ENCODE results near the gene ELMOD3. TPM values are rescaled to one million over a fixed set of nuclear protein-coding genes. Genes with fewer than 3 reads are reported as not detected.
A peak's percentile ranks its signal among the peaks of the same experiment; 100 is the strongest.
"Not testable (repeated sequence)": the region's sequence is repeated elsewhere in the genome, so short reads cannot be mapped to it uniquely, and the experiment has no call there.

ELMOD3 gene
- total RNA-seq, 2 donors from 2014 or later = 15.4 to 22.1 TPM

DNA sequence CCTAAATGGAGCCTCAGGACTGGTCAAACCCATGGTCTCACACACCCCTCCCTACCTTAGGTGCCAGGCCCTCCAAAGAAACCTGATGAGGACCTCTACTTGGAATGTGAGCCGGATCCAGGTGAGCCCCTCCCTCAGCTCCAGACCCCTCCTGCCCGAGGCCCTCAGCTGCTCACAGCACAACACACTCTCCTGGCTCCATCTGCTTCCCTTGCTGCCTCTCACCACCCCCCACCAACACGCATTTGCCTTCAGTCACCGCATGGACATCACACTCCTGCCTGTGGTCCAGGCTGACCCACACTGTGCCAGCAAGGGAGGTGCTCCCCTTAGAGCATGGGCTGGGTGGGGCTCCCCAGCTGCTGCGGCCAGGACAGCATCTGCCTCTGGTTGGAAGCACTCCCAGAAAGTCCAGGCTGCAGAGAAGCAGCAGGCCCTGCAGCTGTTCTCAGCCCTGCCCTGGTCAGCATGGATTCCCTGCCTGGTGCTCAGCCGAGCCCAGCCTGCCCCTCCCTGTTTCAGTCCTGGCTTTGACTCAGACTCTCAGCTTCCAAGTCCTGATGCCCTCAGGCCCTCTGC is 79.0 kb downstream of the ELMOD3 start:
- peak; percentile 87 for DNase-seq
- intact Hi-C loops (cut with DNase I) = no loop called here
- peak; percentile 49 to 68 for ATAC-seq

DNA sequence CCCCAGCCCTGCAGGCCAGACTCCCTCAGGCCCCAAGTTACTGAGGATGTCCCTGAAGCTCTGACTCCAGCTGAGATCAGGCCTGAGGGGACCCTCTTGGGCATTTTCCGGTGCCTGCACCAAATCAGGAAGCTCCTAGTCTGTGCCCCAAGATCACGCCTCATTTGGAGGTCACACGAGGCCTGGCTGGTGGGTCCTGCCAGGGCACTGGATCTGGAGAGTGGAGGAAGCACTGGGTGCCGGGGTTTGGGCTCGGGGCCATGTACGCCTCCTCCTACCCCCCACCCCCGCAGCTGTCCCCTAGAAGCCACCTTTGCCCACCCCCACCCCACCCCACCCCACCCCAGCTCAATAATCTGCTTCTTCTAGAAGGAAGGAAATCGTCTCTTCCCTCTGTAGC is 80.1 kb downstream of the ELMOD3 start:
- intact Hi-C loops (cut with DNase I) = loop anchor here in 1 of 2 donors (5.0 kb wide), 1 partner anchor 103 kb away; the partner anchor contains the start of gene MAT2A
- ATAC-seq (no peak), DNase-seq (no peak)

DNA sequence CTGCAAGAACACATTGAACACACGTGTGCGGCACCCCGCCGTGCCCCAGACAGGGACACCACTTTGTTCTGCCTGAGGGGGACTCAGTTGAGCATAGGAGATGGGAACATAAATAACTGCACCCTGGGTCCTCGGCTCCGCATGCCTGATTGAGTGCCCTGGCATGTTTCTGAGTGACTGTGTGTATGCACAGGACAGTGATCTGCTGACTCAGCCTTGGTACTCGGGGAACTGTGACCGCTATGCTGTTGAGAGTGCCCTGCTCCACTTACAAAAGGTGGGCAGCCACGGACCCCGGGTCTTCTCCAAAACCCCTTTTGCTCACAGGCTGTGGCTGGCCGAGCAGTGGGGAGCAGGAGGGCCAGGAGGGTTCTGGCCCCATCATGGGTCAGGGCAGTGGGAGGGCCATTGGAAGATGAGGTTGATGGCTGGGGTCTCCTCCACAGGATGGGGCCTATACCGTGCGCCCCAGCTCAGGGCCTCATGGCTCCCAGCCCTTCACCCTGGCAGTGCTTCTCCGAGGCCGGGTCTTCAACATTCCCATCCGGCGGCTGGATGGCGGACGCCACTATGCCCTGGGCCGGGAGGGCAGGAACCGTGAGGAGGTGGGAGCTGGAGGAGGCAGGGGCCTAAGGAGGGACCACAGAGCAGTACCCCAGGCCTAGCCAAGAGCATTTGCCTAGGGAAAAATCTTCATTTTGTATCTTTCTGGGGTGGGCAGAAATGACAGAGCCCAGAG is 80.8 kb downstream of the ELMOD3 start:
- ATAC-seq = no peak
- intact Hi-C loops (cut with DNase I) = loop anchor here in 1 of 2 donors (5.0 kb wide), 1 partner anchor 102 kb away; the partner anchor contains the start of gene MAT2A
- no peak for DNase-seq

DNA sequence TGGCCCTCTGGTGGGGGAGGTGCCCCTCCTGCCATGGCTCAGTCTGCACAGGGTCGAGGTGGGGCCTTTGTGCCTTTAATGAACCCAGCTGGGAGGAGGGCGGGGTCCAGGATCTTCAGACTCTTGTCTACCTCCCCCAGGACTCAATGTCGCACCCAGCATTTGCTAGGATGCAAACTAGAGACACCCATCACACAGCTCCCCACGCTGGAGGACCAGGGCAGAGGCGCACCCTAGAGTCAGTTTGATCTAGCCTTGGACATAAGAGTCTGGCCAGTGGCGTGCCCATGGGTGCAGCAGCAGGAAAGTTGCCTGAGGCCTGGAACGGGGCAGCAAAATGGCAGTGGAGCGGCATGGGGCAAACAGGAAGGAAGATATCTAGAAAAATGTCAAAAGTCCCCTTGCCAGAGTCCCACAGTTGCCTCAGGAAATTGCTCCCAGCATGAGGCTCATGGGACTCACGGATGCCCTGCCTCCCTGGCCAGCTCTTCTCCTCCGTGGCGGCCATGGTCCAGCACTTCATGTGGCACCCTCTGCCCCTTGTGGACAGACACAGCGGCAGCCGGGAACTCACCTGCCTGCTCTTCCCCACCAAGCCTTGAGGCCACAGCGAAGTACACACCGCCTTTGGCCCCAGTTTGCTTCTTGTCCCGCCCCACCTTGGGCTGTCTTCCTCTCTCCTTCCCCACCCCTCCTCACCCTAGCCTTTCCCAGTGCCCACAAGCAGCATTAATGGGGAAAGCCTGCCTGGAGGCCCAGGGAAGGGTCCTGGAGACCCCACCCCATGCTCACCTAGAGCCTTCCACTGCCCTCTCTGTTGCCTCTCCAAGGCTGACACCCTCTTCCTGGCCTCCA is 81.6 kb downstream of the ELMOD3 start:
- DNase-seq = no peak
- ATAC-seq = no peak

DNA sequence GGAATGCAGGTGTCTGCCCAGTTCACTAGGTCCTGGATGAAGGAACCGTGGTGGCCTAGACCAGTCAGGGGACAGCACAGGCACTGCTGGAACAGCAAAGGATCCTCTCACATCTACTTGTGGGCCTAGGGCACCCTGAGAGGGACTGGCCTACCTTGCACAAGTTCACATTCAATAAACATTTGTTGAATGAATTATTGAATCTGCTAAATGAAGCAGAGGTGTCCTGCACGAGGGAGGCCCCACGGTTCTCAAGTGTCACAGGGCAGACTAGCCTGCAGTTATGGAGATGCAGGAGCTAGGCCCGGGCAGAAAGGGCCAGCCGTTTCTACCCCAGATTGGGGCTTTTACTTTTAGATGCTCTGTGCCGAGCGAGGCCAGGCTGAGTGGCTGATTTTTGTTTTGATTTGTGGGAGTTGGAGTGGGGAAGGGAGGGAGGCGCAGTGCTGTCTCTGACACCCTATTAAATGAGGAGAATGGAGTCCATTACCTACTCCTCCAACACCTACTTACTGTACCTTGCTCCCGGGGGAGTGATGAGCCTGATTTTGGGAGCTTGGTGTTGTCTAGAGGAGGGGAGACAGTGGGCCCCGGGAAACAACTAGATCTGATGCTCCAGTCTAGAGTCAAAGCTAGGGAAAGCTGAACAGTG is 82.4 kb downstream of the ELMOD3 start:
- intact Hi-C loops (cut with DNase I) = loop anchor here (2.0 to 5.0 kb wide), 2 partner anchors 68 to 100 kb away; partner anchors contain the start of gene MAT2A (in 1 of the 2)
- DNase-seq (no peak), ATAC-seq (peak in 1 of 2 donors; percentile 1)

More for the DNA sequence above, 81.6 kb downstream of the ELMOD3 start:
- intact Hi-C loops (cut with DNase I) = loop anchor here (2.0 to 5.0 kb wide), 2 partner anchors 69 to 101 kb away; partner anchors contain the start of gene MAT2A (in 1 of the 2)

DNA sequence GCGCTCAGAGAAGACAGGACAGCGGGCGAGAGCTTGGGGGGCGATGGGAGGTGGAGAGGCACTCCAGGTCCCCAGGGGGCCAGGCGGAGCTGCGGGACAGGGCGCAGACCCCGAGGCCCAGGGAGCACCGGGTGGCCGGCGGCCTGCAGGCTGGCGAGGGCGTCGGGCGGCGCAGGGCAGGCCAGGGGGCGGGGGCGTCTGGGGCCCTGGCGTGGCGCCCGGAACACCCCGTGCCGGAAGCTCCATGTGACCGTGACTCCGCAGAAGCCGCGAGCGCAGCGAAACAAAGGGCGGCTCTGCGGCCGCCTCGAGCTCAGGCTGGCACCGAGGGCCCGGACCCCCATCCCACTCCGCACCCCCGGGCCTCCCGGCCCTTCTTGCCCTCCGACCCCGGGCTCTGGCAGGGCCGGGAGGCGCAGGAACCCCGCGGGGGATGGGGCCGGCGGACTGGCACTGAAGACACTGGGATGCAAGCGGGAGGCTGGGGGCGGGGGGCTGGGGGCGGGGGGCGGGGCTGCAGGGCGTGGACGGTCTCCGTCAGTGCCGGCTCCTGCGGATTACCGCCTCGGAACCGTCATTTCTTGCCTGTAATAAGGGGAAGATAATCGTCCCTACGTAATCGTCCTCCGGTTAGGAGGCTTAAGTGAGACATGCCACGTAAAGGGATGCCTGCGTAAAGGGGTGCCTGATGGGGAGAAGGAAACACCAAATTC is 83.1 kb downstream of the ELMOD3 start:
- DNase-seq (peak; percentile 92), ATAC-seq (peak; percentile 82 to 88)
- intact Hi-C loops (cut with DNase I) = loop anchor here (1.0 to 5.0 kb wide), 3 partner anchors 67 to 101 kb away; partner anchors contain the start of gene MAT2A (in 1 of the 2)

DNA sequence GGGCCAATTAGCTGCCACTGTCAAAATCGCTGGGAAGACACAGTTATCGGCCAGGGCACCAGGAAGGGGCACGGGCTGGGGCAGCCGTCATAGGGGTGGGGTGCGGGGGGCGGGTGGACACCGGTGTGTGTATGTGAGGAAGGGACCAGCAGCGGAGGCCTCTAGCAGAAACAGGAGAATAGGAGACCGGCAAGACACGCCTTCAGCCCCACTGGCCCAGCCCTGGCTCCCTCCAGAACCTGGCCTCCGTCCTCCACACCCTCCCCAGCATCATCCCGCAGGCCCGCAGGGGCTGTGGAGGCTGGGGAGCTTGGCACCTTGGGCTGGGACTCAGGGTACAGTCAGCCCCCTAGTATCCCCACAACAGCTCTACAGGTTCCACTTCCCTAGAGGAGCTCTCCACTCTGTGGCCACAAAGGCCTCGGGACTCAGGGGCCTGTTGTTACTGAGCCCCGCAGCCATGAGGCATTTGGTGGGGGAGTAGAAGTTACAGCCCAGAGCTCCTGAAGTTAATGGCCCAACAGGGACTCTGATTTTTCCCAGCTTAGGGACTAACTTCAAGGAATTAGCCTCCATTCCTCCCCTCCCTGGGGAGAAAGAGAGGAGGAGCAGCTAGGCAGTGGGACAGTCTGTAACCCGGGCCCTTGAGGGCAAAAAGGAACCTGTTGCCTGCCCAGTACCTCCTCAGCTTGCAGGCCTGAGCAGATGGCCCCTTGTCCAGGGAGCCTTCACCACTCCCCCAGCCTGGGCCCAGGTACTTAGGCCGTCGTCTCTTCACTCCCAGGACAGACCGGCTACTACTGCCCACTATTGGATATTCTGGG is 83.8 kb downstream of the ELMOD3 start:
- intact Hi-C loops (cut with DNase I) = loop anchor here (1.0 to 5.0 kb wide), 2 partner anchors 99 to 100 kb away; partner anchors contain the start of gene MAT2A (in 1 of the 2)
- ATAC-seq (peak; percentile 16 to 29), DNase-seq (no peak)

DNA sequence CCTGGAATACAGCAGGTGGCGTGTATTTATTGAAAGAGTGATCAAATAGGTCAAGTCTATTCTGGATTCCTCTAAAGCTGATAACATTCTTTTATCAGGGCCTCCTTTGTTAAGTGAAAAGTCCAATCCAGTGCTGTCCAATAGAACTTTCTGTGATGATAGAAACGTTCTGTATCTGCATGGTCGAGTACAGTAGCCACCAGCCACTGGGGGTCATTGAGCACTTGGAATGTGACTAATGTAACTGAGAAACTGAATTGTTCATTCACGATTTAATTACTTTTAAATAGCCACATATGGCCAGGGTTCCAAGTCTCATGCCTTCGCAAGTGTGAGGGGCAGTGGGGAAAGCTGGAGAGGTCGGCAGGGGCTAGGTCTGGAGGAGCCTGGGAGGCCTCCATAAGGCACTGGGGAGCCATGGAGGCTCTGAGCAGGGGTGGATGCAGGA is 84.5 kb downstream of the ELMOD3 start:
- no peak for DNase-seq
- intact Hi-C loops (cut with DNase I) = loop anchor here in 1 of 2 donors (5.0 kb wide), 1 partner anchor 98 kb away; the partner anchor contains the start of gene MAT2A
- ATAC-seq = no peak

DNA sequence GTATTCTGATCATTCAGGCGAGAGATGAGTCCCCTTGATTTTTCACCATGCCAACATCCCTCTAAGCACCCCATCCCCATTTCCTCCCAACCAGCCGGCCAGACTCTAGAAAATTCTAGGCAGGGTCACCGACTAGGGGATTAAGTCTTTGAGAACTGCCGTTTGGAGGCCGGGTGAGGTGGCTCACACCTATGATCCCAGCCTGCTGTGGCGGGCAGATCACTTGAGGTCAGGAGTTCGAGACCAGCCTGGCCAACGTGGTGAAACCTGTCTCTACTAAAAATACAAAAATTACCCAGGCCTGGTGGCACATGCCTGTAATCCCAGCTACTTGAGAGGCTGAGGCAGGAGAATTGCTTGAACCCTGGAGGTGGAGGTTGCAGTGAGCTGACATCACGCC is 85.0 kb downstream of the ELMOD3 start:
- intact Hi-C loops (cut with DNase I) = loop anchor here in 1 of 2 donors (5.0 kb wide), 1 partner anchor 98 kb away; the partner anchor contains the start of gene MAT2A
- ATAC-seq, DNase-seq: not testable (repeated sequence)

DNA sequence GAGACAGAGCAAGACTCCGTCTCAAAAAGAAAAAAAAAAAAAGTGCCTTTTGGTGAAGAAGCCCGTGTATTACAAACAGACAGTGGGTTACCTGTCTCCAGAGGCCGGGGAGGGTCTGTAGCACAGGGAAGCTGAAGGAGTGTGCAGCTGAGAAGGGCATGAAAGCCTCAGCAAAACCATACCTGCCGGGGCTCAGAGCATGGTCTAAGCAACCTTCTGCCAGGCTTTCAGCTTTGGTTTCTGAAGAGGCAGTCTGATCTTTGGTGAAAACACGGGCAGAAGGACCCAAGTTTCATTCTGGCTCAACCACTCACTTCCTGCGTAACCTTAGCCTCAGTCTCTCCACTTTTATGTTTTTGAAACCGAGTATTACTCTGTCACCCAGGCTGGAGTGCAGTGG is 85.4 kb downstream of the ELMOD3 start:
- DNase-seq = no peak
- no peak for ATAC-seq
- intact Hi-C loops (cut with DNase I) = loop anchor here in 1 of 2 donors (5.0 kb wide), 1 partner anchor 97 kb away; the partner anchor contains the start of gene MAT2A

DNA sequence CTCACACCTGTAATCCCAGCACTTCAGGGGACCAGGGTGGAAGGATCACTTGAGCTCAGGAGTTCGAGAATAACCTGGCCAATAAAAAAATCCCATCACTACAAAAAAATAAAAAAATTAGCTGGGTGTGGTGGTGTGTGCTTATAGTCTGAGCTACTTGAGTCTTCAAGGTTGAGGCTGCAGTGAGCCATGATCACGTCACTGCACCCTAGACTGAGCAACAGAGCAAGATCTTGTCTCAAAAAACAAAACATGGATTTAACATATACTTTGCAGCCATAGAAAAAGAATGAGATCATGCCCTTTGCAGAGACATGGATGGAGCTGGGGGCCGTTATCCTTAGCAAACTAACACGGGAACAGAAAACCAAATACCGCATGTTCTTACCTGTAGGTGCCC is 86.2 kb downstream of the ELMOD3 start:
- DNase-seq (no peak), ATAC-seq (no peak)
- intact Hi-C loops (cut with DNase I) = no loop called here

Other genes with a start within 250 kb of the ELMOD3 start
- 10 to 100 TPM; 17.1 to 17.3 TPM for gene TCF7L1, start 221.4 kb upstream of the ELMOD3 start, total RNA-seq
- 10 to 100 TPM; 71.1 to 73.9 TPM for gene TGOLN2, start 26.8 kb upstream of the ELMOD3 start, total RNA-seq
- gene RETSAT, start 241 bp upstream of the ELMOD3 start, total RNA-seq = 10 to 100 TPM; 79.9 to 84.0 TPM
- 10 to 100 TPM; 13.6 to 20.3 TPM for gene CAPG, start 55.6 kb downstream of the ELMOD3 start, total RNA-seq
- under 1 TPM; 0.29 to 0.37 TPM for gene SH2D6, start 63.9 kb downstream of the ELMOD3 start, total RNA-seq
- 100 to 1,000 TPM; 107 to 389 TPM for gene MAT2A, start 184.4 kb downstream of the ELMOD3 start, total RNA-seq
- gene GGCX, start 206.7 kb downstream of the ELMOD3 start, total RNA-seq = 10 to 100 TPM; 34.0 to 37.3 TPM
- 10 to 100 TPM; 30.3 to 54.8 TPM for gene VAMP8, start 222.8 kb downstream of the ELMOD3 start, total RNA-seq
- 10 to 100 TPM; 84.7 to 91.4 TPM for gene VAMP5, start 229.7 kb downstream of the ELMOD3 start, total RNA-seq
- gene RNF181, start 241.0 kb downstream of the ELMOD3 start, total RNA-seq = 10 to 100 TPM; 86.5 to 97.1 TPM
- 10 to 100 TPM; 12.7 to 14.9 TPM for gene TMEM150A, start 247.9 kb downstream of the ELMOD3 start, total RNA-seq